GM23338 (cell line): ENCODE results near the gene CLDN24. TPM values are rescaled to one million over a fixed set of nuclear protein-coding genes. Genes with fewer than 3 reads are reported as not detected.

Experiments used
- ATAC-seq: fragments of 200-7000 bp; cut with Tn5 transposase; 3 replicates; pipeline ENCODE4 v1.9.1; 2020
- DNase-seq: peaks from one replicate; pipeline ENCODE4 v3.0.0-alpha.2; 2015; ENCODE audit warnings: low spot score
- H2AFZ ChIP-seq: fragments of 200-600 bp; sonication (generic); 2 replicates; pipeline ENCODE4 v1.8.0; 2016; ENCODE audit warnings: antibody characterized with exemption, mild to moderate bottlenecking, moderate library complexity
- H3F3A ChIP-seq: fragments of 200-600 bp; sonication (generic); replicated peaks from 2 replicates; pipeline ENCODE4 v1.8.0; 2017; ENCODE audit warnings: antibody characterized with exemption, mixed run types, low read depth
- H3K27ac ChIP-seq: fragments of 200-600 bp; sonication (generic); 2 replicates; pipeline ENCODE4 v1.6.1; 2016; ENCODE audit warnings: low read depth
- H3K27me3 ChIP-seq: fragments of 200-600 bp; sonication (generic); 2 replicates; pipeline ENCODE4 v1.8.0; 2016; ENCODE audit warnings: mild to moderate bottlenecking, mixed run types, moderate library complexity; ENCODE audit not compliant: insufficient read depth
- H3K36me3 ChIP-seq: fragments of 200-600 bp; sonication (generic); 2 replicates; pipeline ENCODE4 v1.8.0; 2016; ENCODE audit warnings: mild to moderate bottlenecking; ENCODE audit not compliant: insufficient read depth
- H3K4me1 ChIP-seq: fragments of 200-600 bp; sonication (generic); 2 replicates; pipeline ENCODE4 v1.8.0; 2016; ENCODE audit warnings: mild to moderate bottlenecking, moderate library complexity; ENCODE audit not compliant: insufficient read depth
- H3K4me2 ChIP-seq: fragments of 200-600 bp; sonication (generic); 2 replicates; pipeline ENCODE4 v1.7.1; 2017; ENCODE audit warnings: mixed run types
- H3K4me3 ChIP-seq: fragments of 200-600 bp; sonication (generic); 2 replicates; pipeline ENCODE4 v1.6.1; 2016; ENCODE audit warnings: mixed run types
- H3K79me2 ChIP-seq: fragments of 200-600 bp; sonication (generic); replicated peaks from 2 replicates; pipeline ENCODE4 v1.8.0; 2017; ENCODE audit warnings: mild to moderate bottlenecking; ENCODE audit not compliant: insufficient read depth
- H3K9me2 ChIP-seq: fragments of 200-600 bp; sonication (generic); 2 replicates; pipeline ENCODE4 v1.8.0; 2017; ENCODE audit not compliant: insufficient read depth
- H4K20me1 ChIP-seq: fragments of 200-600 bp; sonication (generic); replicated peaks from 2 replicates; pipeline ENCODE4 v1.8.0; 2017; ENCODE audit warnings: mild to moderate bottlenecking; ENCODE audit not compliant: insufficient read depth
- H3K27ac Mint-ChIP-seq: 2 replicates; pipeline ENCODE4 v1.8.0; 2020; ENCODE audit warnings: inconsistent platforms, mild to moderate bottlenecking, moderate library complexity, mixed read lengths
- H3K27me3 Mint-ChIP-seq: 3 replicates; pipeline ENCODE4 v1.8.0; 2022; ENCODE audit warnings: low read depth, mild to moderate bottlenecking, moderate library complexity, mixed read lengths, inconsistent platforms; ENCODE audit not compliant: insufficient read depth, poor library complexity
- H3K36me3 Mint-ChIP-seq: 3 replicates; pipeline ENCODE4 v1.8.0; 2021; ENCODE audit warnings: low read depth, mild to moderate bottlenecking, inconsistent platforms, moderate library complexity, mixed read lengths
- H3K4me1 Mint-ChIP-seq: 3 replicates; pipeline ENCODE4 v1.8.0; 2020; ENCODE audit warnings: mild to moderate bottlenecking, inconsistent platforms, mixed read lengths
- H3K4me3 Mint-ChIP-seq: 3 replicates; pipeline ENCODE4 v1.8.0; 2021; ENCODE audit warnings: moderate library complexity, mild to moderate bottlenecking, inconsistent platforms, mixed read lengths
- H3K9me3 Mint-ChIP-seq: 3 replicates; pipeline ENCODE4 v1.8.0; 2020; ENCODE audit warnings: moderate library complexity, mild to moderate bottlenecking, inconsistent platforms, mixed read lengths
- CREB1 ChIP-seq: fragments of 250-450 bp; sonication (Bioruptor Pico); IDR thresholded peaks from 2 replicates; pipeline ENCODE4 v1.5.0; 2020; ENCODE audit warnings: low read depth, mild to moderate bottlenecking, moderate library complexity
- EZH2 ChIP-seq: fragments of 200-600 bp; sonication (generic); IDR thresholded peaks from one replicate; pipeline ENCODE4 v1.8.0; 2017; ENCODE audit warnings: antibody characterized with exemption, mild to moderate bottlenecking, low read depth; ENCODE audit not compliant: unreplicated experiment
- EZH2phosphoT487 ChIP-seq: fragments of 200-600 bp; sonication (generic); IDR thresholded peaks from one replicate; pipeline ENCODE4 v1.8.1; 2018; ENCODE audit warnings: antibody characterized with exemption; ENCODE audit not compliant: unreplicated experiment
- JUNB ChIP-seq: IDR thresholded peaks from one replicate; pipeline ENCODE4 v1.6.1; 2016; ENCODE audit warnings: antibody characterized with exemption; ENCODE audit not compliant: unreplicated experiment
- NANOG ChIP-seq: IDR thresholded peaks from 2 replicates; pipeline ENCODE4 v1.6.1; 2016; ENCODE audit warnings: antibody characterized with exemption, borderline replicate concordance
- POLR2AphosphoS5 ChIP-seq: IDR thresholded peaks from 2 replicates; pipeline ENCODE4 v1.6.1; 2016; ENCODE audit warnings: antibody characterized with exemption, low read depth
- STAT1 ChIP-seq: IDR thresholded peaks from one replicate; pipeline ENCODE4 v1.6.1; 2016; ENCODE audit warnings: antibody characterized with exemption; ENCODE audit not compliant: unreplicated experiment
- ZNF114 ChIP-seq: fragments of 250-450 bp; sonication (Bioruptor Pico); IDR thresholded peaks from 2 replicates; pipeline ENCODE4 v1.5.0; 2020; ENCODE audit warnings: mild to moderate bottlenecking, moderate library complexity
- polyA plus RNA-seq: library from polyadenylated mRNA; unstranded; fragments of >200 nt; fragmentation: Nextera tagmentation; extraction: Ambion mirVana; gene quantifications from 2 replicates; pipeline ENCODE4 v1.2.1, GENCODE V29; 2016
- total RNA-seq: library from RNA; depleted of rRNA; stranded (reverse); fragments of >200 nt; shearing (Covaris generic); gene quantifications from 2 replicates; pipeline ENCODE4 v1.2.3, GENCODE V29; 2014
- TF ChIP-seq, protein P1 (sequence below): IDR thresholded peaks from 2 replicates; pipeline ENCODE4 v1.6.1; 2016; ENCODE audit warnings: antibody characterized with exemption
- TF ChIP-seq, protein P2 (sequence below): fragments of 250-450 bp; sonication (Bioruptor Pico); IDR thresholded peaks from 2 replicates; pipeline ENCODE4 v1.5.0; 2020; ENCODE audit warnings: mild to moderate bottlenecking, moderate library complexity

The CLDN24 gene
- total and polyA plus RNA-seq, 2 experiments from 2014 or later = not detected

- Mint-ChIP-seq H3K36me3 (peaks cover 17% of the 10 kb centered on the region; the same call in 2 of the 3 replicates), H3K9me3 (peaks cover 15% of the 10 kb centered on the region), H3K27me3 (peaks cover 16% of the 10 kb centered on the region), H3K4me1 (no peaks in the 10 kb centered on the region), H3K27ac (no peak overlapping the region), H3K4me3 (no peak overlapping the region)
- ATAC-seq (no peak), DNase-seq (no peak)
- no peaks in the 10 kb centered on the region for H3K27me3 ChIP-seq
- no peak overlapping the region for H3K4me2 ChIP-seq
- H3K27ac ChIP-seq = no peak overlapping the region
- H3F3A ChIP-seq = 0 out of 2 replicates have a peak, but pooled peaks cover 5% of the 10 kb centered on the region
- TF ChIP-seq, protein P1, sequence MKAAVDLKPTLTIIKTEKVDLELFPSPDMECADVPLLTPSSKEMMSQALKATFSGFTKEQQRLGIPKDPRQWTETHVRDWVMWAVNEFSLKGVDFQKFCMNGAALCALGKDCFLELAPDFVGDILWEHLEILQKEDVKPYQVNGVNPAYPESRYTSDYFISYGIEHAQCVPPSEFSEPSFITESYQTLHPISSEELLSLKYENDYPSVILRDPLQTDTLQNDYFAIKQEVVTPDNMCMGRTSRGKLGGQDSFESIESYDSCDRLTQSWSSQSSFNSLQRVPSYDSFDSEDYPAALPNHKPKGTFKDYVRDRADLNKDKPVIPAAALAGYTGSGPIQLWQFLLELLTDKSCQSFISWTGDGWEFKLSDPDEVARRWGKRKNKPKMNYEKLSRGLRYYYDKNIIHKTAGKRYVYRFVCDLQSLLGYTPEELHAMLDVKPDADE = no peak
- TF ChIP-seq EZH2 = no peak
- no peak for TF ChIP-seq POLR2AphosphoS5
- TF ChIP-seq EZH2phosphoT487 = no peak
- no peak for TF ChIP-seq CREB1
- TF ChIP-seq JUNB = no peak
- no peak for TF ChIP-seq NANOG
- TF ChIP-seq STAT1 = no peak
- TF ChIP-seq, protein P2, sequence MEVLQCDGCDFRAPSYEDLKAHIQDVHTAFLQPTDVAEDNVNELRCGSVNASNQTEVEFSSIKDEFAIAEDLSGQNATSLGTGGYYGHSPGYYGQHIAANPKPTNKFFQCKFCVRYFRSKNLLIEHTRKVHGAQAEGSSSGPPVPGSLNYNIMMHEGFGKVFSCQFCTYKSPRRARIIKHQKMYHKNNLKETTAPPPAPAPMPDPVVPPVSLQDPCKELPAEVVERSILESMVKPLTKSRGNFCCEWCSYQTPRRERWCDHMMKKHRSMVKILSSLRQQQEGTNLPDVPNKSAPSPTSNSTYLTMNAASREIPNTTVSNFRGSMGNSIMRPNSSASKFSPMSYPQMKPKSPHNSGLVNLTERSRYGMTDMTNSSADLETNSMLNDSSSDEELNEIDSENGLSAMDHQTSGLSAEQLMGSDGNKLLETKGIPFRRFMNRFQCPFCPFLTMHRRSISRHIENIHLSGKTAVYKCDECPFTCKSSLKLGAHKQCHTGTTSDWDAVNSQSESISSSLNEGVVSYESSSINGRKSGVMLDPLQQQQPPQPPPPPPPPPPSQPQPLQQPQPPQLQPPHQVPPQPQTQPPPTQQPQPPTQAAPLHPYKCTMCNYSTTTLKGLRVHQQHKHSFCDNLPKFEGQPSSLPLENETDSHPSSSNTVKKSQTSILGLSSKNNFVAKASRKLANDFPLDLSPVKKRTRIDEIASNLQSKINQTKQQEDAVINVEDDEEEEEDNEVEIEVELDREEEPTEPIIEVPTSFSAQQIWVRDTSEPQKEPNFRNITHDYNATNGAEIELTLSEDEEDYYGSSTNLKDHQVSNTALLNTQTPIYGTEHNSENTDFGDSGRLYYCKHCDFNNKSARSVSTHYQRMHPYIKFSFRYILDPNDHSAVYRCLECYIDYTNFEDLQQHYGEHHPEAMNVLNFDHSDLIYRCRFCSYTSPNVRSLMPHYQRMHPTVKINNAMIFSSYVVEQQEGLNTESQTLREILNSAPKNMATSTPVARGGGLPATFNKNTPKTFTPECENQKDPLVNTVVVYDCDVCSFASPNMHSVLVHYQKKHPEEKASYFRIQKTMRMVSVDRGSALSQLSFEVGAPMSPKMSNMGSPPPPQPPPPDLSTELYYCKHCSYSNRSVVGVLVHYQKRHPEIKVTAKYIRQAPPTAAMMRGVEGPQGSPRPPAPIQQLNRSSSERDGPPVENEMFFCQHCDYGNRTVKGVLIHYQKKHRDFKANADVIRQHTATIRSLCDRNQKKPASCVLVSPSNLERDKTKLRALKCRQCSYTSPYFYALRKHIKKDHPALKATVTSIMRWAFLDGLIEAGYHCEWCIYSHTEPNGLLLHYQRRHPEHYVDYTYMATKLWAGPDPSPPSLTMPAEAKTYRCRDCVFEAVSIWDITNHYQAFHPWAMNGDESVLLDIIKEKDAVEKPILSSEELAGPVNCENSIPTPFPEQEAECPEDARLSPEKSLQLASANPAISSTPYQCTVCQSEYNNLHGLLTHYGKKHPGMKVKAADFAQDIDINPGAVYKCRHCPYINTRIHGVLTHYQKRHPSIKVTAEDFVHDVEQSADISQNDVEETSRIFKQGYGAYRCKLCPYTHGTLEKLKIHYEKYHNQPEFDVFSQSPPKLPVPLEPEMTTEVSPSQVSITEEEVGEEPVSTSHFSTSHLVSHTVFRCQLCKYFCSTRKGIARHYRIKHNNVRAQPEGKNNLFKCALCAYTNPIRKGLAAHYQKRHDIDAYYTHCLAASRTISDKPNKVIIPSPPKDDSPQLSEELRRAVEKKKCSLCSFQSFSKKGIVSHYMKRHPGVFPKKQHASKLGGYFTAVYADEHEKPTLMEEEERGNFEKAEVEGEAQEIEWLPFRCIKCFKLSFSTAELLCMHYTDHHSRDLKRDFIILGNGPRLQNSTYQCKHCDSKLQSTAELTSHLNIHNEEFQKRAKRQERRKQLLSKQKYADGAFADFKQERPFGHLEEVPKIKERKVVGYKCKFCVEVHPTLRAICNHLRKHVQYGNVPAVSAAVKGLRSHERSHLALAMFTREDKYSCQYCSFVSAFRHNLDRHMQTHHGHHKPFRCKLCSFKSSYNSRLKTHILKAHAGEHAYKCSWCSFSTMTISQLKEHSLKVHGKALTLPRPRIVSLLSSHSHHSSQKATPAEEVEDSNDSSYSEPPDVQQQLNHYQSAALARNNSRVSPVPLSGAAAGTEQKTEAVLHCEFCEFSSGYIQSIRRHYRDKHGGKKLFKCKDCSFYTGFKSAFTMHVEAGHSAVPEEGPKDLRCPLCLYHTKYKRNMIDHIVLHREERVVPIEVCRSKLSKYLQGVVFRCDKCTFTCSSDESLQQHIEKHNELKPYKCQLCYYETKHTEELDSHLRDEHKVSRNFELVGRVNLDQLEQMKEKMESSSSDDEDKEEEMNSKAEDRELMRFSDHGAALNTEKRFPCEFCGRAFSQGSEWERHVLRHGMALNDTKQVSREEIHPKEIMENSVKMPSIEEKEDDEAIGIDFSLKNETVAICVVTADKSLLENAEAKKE = no peak
- TF ChIP-seq ZNF114 (CRISPR knock-in tag) = no peak
- no peaks in the 10 kb centered on the region for H3K79me2 ChIP-seq
- no peak overlapping the region for H3K4me3 ChIP-seq
- H3K9me2 ChIP-seq = no peaks in the 10 kb centered on the region
- H2AFZ ChIP-seq = no peak overlapping the region
- no peaks in the 10 kb centered on the region for H3K4me1 ChIP-seq
- peaks cover 4% of the 10 kb centered on the region; the same call in 1 of the 2 replicates for H4K20me1 ChIP-seq
- peaks cover 4% of the 10 kb centered on the region; the same call in 1 of the 2 replicates for H3K36me3 ChIP-seq
These were observed 710 bp downstream of the CLDN24 start for GRCh38 chr4:183321516-183321915.
